GM21515 (cell line): Measurements from ENCODE around the gene SNTG2.
"Not testable (repeated sequence)": the region's sequence is repeated elsewhere in the genome, so short reads cannot be mapped to it uniquely, and the experiment has no call there.

Experiments used
- ATAC-seq: cut with Tn5 transposase; IDR thresholded peaks from one replicate; pipeline ENCODE4 v1.9.1; 2021; ENCODE audit not compliant: unreplicated experiment

Gene SNTG2

DNA sequence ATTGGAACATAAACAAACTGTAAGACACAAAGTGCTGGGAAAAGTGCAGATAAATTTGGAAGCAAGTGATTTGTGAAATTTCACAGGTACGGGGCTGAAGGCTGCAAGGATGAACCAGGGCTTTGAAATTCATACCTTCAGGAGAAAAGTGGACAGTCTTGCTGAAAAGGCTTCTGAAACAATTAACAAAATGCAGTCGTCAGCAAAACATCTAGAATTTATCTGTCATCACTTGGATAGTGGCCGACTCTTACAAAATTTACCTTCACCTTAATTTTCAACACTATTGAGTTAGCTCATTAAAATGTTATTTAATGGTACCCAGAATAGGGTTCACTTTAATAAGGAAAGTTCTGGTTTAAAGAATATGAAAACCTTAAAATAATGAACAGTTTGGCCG lies 138.3 kb downstream of the SNTG2 start:
- ATAC-seq, result no peak

DNA sequence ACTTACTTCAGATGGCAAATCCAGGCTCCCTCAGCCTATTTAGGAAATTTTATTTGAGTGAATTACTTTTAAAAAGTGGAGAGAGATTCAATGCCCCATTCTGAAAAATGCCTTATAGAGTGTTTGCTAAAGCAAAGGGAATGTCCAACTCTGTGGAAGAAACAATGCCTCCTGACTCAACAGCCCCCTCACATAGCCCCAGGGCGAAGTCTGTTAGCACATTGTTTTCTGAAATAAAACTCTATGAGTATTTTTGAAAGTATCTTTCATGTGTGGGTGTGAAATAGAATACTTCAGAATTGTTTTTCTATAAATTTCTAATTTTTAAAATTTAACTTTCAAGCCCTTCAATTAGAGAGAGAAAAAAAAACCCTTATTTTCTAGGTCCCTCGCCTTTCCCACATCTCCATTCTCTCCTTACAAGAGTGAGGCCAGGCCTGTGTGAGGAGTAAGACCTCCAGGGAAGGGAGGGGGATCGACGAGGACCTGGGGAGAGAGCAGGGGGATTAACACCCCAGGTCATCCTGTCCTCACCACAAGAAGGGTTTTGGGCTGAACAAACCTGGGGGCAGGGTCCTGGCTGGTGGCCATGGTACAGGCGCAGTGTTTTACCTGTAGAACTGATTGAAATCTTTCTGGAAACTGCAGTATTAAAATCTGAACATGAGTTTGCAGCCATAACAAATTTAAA lies 141.4 kb downstream of the SNTG2 start:
- ATAC-seq, result no peak

DNA sequence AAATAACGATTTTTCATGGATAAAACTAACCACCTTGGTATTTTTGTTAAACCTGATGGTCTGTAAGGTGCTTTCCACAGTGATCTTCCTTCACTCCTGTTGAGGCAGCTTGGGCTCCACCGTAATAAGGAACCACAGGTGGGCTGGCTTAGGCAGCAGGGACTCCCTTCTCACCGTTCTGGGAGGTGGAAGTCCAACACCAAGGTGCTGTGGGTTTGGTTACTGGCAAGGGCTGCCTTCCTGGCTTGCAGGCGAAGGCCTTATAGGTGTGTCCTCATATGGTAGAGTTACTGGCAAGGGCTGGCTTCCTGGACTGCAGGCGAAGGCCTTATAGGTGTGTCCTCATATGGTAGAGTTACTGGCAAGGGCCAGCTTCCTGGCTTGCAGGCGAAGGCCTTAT lies 143.0 kb downstream of the SNTG2 start:
- not testable (repeated sequence) for ATAC-seq

DNA sequence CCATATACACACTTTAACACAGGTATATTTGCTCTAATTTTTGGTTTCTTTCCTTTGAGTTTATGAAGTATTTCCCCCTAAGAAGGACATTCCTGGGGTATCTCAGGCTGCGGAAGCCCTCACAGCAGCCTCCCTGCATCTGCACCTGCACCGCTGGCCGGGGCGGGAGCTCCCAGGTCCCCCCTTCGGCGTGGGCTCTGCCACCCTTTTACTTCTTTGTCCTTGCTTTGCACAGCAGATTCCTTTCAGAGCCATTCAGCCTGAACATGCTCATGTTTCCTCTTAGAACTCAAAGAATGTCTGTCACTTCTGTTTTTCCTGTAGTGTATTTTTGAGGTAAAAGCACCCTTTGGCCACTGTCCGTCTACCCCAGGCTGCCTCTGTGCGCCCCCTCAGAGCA lies 146.5 kb downstream of the SNTG2 start:
- no peak for ATAC-seq

DNA sequence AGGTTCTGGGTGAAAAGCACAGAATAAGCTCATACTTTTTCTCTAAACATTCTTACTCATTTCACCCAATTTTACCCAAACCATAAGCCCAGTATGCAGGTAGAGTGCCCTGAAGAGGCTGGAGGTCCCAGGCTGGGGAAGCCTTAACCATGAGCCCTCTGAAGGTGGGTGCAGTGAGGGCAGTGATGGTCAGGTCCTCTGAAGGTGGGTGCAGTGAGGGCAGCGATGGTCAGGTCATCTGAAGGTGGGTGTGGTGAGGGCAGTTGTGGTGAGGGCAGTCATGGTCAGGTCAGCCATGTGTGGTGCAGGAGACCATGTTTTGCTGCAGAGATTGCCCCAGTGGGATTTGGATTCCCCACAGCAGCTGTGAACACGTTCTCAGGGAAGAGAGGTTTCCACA lies 148.8 kb downstream of the SNTG2 start:
- ATAC-seq, result no peak

DNA sequence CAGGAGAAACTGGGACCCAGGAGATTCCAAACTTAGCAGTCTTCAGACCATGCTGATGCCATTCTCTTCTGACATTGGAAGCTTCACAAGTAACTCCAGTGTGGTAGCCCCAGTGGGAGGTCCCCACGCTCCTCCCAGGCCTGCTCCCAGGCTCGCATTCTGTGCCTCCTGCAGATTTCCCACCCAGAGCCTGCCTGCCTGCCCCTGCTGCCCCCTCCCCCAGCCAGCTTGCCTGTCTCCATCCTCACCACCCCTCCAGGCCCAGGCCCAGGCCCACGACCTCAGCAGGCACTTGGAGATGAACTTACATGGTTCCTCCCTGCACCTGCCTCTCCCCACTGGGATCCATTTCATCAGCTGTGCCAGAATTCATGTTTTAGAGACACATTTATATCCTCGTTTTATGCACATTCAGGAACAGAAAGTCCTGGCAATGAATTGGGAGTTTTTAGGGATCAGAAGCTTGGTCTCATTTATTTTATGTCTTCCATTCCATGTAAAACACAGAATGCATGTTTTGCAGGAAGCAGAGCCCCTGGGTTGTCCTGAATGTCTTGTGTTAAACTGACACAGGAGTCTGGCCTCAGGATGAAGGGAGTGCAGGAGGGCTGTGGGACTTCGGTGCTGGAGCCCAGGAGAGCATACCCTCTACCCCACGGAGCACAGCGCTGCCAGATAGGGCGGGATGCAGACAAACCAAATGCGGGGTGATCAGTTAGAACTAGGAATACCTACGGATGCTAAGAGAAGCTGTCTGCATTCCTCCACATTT lies 150.5 kb downstream of the SNTG2 start:
- ATAC-seq, result no peak

DNA sequence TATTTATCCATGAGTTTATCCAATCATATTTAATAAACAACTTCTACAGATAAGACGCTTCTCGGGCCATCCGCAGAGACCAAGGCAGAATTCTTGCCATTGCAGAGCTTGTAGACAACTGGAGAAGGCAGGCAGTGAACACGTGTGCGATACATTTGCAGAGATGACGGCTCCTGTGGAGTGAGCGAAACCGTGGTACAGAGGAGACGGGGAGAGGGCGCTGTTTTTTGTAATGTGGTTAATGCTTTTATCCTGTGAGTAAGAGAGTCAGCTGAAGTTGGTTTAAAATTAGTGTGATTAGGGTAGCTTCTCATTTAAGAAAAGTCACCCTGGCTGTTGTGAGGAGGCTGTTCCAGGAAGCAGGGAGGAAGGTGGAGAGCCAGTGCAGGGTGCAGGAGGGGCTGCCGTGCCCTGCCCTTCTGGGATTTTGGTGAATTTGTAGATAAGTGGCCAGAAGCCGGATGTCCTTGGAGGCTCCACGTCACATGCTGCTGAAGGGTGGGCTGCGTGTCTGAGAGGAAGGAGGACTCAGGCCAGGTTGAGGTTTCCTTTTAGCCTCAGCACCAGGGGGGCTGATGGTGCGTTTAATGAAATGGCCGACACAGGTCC lies 151.4 kb downstream of the SNTG2 start:
- ATAC-seq, result no peak

DNA sequence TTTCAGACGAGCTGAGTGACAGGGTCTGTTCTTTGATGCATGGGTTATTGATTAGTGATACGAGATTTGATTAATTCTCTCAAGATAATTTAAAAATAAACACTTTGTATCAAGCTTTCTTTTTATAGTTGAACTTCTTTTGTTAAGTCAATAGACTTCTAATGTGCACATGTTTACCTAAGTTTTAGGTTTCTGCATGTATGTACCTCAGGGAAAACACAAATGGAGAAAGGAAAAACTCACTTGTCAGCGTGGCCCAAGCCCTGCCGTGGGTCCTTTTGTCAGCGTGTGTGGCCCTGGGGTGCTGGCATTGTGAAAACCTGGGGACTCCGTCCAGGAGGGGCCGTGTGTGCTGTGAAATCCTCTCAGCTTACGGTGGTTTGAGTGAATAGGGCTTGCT lies 153.7 kb downstream of the SNTG2 start:
- no peak for ATAC-seq

DNA sequence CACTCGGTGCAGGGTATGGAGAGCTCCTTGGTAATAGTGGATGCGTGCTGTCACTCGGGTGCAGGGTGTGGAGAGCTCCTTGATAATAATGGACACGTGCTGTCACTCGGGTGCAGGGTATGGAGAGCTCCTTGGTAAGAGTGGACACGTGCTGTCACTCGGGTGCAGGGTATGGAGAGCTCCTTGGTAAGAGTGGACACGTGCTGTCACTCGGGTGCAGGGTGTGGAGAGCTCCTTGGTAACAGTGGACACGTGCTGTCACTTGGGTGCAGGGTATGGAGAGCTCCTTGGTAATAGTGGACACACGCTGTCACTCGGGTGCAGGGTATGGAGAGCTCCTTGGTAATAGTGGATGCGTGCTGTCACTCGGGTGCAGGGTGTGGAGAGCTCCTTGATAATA lies 155.7 kb downstream of the SNTG2 start:
- ATAC-seq, result not testable (repeated sequence)

DNA sequence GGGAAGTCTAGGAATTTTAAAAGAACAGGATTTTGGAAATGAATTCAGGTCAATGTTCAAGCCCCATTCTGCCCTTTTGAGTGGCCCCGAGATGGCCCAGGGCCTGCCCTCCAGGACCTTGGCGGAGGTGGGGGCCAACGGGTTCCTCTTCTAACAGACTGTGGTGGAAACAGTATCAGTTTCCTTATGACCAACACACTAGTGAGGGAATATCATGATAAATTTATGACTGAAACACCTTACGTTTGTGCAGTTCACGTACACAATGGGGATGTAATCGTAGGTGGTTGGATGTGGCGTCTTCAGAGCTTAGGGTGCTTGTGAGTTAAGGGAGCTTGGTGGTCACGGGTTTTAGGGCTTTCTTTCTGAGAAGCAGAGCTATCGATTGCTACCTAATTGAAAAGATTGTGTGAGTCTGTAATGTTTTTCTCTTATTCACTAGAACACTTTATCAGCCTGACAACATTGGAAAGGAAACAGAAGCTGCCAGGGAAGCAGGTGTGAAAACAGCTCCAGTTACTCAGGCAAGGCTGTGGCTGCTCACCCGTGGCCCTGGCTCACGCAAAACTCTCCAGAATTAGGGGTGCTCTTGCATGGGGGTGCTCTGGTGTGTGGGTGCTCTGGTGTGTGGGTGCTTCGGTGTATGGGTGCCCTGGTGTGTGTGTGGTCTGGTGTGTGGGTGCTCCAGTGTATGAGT lies 165.3 kb downstream of the SNTG2 start:
- ATAC-seq, result no peak

DNA sequence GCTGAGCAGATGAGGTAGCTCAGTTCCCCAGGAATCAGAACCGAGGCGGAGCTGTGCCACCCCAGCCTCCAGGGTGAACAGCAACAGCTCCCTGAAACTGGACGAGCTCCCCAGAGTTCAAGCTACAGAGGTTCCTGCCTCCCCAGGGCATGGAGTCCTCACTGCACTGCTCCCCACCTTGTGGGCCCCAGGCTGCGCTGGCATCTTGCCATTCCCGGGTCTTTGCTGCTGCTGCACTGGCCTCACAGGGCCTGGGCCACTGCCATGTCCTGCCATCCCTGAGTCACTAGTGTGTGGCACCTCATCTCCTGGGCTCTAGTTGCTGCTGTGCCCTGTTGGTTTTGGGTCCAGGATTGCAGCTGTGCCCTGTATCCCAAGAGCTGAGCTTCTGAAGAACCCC lies 166.9 kb downstream of the SNTG2 start:
- ATAC-seq, result no peak

DNA sequence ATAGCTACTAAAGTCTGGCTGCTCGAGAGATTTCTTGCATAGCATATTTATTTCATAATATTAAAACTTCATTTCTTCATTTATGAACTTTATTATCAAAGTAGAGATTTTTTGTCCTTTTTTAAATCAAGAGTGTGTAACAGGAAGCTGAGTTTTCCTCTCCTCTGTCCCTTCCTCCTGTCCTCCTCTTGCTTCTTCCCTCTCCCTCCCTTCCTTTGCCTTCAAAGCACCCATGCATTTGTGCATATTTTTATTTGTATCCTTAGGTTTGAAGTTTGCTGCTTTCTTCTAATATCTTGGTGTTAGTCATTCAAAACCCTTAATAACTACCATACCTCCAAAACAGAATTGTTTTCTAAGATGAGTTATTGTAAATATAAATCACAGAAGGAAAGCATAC lies 174.6 kb downstream of the SNTG2 start:
- no peak for ATAC-seq

DNA sequence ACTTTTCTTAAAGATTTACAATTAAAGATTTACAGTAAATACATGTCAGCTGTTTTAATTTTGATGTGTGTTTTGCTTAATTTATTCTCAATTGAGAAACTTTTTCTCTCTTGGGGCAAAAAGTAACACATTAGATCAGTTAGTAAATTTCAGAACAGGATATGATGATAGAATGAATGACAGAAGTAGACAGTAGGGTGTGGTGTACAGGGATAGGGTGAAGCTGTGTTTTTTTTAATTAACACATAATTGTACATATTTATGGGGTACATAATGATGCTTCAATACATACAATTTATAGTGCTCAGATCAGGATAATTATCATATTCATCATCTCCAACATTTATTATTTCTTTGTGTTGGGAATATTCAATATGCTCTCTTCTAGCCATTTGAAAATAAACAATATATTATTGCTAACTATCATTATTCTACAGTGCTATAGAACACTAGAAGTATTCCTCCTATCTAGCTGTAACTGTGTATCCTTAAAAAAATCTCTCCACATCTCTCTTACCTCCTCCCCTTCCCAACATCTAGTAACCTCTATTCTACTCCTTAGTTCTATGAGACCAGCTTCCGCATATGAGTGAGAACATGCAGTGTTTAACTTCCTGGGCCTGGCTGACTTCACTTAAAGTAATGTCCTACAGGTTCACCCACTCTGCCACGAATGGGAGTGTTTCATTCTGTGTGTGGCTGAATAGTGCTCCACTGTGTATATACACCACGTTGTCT lies 175.2 kb downstream of the SNTG2 start:
- ATAC-seq, result no peak

DNA sequence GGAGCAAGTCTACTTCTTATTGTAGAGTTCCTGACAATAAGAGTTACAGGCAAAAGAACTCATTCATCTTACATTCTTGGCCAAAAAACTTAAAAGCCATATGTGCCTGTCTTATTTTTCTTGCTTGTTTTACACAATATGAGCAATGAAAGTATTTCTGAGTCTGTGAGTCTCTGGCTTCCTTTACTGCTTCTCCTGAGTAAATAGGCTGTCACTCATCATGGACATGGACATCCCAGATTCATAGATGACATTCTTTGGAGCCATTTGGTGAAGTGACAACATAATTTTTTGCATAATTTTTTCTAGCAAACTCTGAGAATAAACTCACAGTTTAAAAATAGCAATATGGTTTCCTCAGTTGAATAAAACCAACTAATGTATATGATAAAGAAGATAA lies 179.3 kb downstream of the SNTG2 start:
- ATAC-seq, result no peak

DNA sequence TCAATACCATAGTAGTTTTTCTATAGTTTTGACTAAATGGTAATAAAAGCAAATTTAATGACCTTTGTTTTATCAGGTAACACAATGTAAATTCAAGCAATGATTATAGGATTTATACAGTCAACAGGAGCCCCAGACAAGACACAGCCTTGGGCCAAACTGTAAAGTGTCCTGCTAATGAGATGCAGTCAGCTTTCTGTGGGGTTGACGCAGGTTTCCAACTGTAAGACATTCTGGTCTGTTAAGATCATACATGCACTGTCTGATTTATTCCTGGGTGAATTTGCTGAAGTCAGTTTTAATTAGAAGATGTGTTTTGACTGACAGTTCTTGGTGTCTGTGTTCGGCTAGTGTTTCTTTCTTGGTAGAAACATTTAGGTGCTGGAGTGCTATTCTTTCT lies 180.3 kb downstream of the SNTG2 start:
- no peak for ATAC-seq

DNA sequence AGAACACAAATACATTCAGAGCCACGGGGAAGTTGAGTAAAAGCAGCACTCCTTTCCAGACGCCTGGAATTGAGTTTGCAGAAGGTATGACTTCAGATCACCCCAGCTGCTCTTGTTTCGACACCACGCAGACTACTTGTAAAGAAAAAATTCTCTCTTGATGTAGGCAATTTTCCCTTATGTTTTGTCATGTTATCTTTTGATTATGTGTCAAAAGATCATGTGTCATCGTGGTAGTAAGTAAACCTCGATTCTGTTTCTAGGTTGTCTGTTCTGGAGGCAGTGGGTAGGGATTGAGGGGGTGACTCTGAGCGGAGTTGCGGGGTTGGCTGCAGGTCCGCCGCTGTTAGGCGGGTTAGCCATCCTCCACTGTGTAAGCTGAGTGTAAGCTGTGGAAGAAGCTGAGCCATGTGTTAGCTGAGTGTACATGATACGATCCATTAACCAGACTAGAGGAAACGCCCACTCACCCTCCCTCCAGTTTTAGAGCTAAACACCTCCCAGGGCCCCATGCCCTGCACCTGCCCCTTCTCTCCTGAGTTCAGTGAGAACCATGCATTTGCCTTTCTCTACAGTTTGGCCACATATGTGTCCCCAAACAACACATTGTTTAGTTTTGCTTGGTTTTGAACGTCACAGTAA lies 181.8 kb downstream of the SNTG2 start:
- ATAC-seq, result no peak

DNA sequence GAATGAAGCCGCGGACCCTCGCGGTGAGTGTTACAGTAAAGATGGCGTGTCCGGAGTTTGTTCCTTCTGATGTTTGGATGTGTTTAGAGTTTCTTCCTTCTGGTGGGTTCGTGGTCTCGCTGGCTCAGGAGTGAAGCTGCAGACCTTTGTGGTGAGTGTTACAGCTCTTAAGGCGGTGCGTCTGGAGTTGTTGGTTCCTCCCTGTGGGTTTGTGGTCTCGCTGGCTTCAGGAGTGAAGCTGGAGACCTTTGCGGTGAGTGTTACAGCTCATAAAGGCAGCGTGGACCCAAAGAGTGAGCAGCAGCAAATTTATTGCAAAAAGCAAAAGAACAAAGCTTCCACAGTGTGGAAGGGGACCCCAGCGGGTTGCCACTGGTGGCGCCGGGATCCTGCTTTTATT lies 183.2 kb downstream of the SNTG2 start:
- not testable (repeated sequence) for ATAC-seq

DNA sequence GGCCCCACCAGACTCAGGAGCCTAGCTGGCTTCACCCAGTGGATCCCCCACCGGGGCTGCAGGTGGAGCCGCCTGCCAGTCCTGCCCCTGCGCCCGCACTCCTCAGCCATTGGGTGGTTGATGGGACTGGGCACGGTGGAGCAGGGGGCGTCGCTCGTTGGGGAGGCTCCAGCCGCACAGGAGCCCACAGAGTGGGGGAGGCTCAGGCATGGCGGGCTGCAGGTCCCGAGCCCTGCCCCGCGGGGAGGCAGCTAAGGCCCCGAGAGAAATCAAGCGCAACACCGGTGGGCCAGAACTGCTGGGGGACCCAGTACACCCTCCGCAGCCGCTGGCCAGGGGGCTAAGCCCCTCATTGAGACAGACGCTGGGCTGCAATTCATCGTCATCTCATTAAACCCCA lies 184.0 kb downstream of the SNTG2 start:
- ATAC-seq, result no peak

DNA sequence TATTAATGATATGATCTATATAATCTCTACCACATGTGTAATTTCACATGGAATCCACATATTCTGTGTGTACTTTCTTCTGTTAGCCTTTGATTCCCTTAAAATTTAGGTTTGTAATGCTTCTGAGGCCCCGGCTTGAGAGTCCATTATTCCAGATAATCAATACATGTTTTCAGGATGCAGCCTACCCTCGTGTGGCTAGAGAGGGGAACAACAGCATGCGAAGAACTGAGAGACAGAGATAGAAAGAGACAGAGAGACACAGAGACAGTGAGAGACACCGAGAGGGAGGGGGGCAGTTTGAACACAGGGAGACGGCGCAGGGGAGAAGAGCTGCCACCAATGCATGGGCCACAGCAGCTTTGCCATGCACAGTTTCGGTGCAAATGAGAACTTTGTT lies 185.4 kb downstream of the SNTG2 start:
- no peak for ATAC-seq

DNA sequence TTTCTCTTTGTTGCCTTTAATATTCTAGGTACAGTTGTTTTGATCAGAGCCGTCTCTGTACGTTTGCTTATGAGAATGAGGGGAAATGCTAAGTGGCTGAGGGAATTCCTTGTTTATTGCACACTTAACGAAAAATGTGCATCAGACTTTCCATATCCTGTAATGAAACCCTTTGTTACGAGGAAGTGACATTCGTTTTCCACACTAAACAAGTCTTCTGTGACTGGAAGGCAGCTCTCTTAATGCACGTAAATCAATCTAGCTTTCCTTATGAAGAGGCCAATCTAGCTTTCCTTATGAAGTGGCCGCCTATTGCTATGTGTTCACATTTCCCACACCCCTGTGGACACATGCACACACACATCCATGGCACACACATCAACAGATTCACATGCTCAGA lies 186.2 kb downstream of the SNTG2 start:
- ATAC-seq, result no peak

DNA sequence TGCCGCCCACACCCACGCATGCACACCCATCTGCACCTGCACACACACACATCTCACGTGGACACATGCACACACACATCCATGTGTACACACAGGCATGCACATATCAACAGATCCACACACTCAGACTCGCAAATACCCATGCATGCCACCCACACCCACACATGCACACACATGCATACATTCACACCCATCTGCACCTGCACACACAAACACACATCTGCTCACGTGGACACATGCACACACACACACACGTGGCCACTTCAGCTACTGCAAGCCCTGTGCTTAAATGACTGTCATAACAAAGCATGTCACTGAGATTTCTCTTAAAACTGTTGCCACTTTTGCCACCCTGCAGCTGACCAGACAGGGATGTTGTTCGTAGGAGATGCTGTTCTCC lies 186.6 kb downstream of the SNTG2 start:
- no peak for ATAC-seq
